Measurements from ENCODE around the gene KRTAP10-7.
"Not testable (repeated sequence)": the region's sequence is repeated elsewhere in the genome, so short reads cannot be mapped to it uniquely, and the experiment has no call there.

- not testable (repeated sequence) for TF ChIP-seq EZH2 (IDR thresholded peaks at IDR 0.05; ENCODE audit: borderline replicate concordance, low read length); CTCF (conservative IDR thresholded peaks at IDR 0.05 in 1 of 2, IDR thresholded peaks at IDR 0.05 in 1 of 2; ENCODE audit: extremely low read depth in 1 of 2, insufficient read depth in 1 of 2, low read depth in 1 of 2, low read length in 2 of 2)
Measured at GRCh38 chr21:44646366-44647221, 46.2 kb downstream of the KRTAP10-7 start, which contains the start of gene KRTAP10-11.

All from mammary epithelial cell (primary cell).